Thymus (tissue), 11 donors: ENCODE results near the gene KCNMB2. TPM values are rescaled to one million over a fixed set of nuclear protein-coding genes. Genes with fewer than 3 reads are reported as not detected.

Source experiments
- DNase-seq, 9 donors: peaks; one replicate each; pipeline ENCODE4 v3.0.0-alpha.2; 2013; ENCODE audit warnings: low spot score in 9 of 9, low read depth in 6 of 9, missing footprints in 1 of 9
- H3K27ac ChIP-seq, 2 donors: one replicate each; pipeline ENCODE4 v1.5.1; 2013; ENCODE audit warnings: control low read depth in 1 of 2, low read depth in 1 of 2, low read length in 1 of 2, mild to moderate bottlenecking in 1 of 2, moderate library complexity in 1 of 2
- H3K27me3 ChIP-seq, 2 donors: one replicate each; pipeline ENCODE4 v1.5.1; 2013; ENCODE audit warnings: low read length in 1 of 2; ENCODE audit not compliant: control insufficient read depth in 2 of 2, insufficient read depth in 1 of 2
- H3K36me3 ChIP-seq, 2 donors: one replicate each; pipeline ENCODE4 v1.5.1; 2013; ENCODE audit warnings: low read length in 1 of 2, mild to moderate bottlenecking in 1 of 2, moderate library complexity in 1 of 2; ENCODE audit not compliant: control insufficient read depth in 2 of 2, insufficient read depth in 2 of 2
- H3K4me1 ChIP-seq, 2 donors: one replicate each; pipeline ENCODE4 v1.5.1; 2013; ENCODE audit warnings: low read length in 2 of 2; ENCODE audit not compliant: control insufficient read depth in 2 of 2, insufficient read depth in 2 of 2
- H3K4me3 ChIP-seq, 2 donors: one replicate each; pipeline ENCODE4 v1.5.1; 2013; ENCODE audit warnings: low read length in 2 of 2, control low read depth in 1 of 2, mild to moderate bottlenecking in 1 of 2
- H3K9me3 ChIP-seq, 2 donors: one replicate each; pipeline ENCODE4 v1.5.1; 2013; ENCODE audit warnings: low read length in 1 of 2, mild to moderate bottlenecking in 1 of 2; ENCODE audit not compliant: control insufficient read depth in 2 of 2, insufficient read depth in 1 of 2
- WGBS: extraction: QIAGEN DNeasy Blood & Tissue Kit; methylation state at CpG from one replicate; pipeline ENCODE4 v1.1.7; 2013; 5-methylcytosine and 5-hydroxymethylcytosine counted together
- polyA plus RNA-seq: library from polyadenylated mRNA; stranded (reverse); fragments of 200-250 nt; gene quantifications from one replicate; pipeline ENCODE4 v1.2.3, GENCODE V29; 2013
- total RNA-seq: library from RNA; stranded (reverse); fragments of 120-200 nt; gene quantifications from one replicate; pipeline ENCODE4 v1.2.4, GENCODE V29; 2013
- donor health status: healthy.

The KCNMB2 gene
- total and polyA plus RNA-seq, 2 donors, result 0.09 to 0.19 TPM

- 96% methylated on average over 7 of the region's 7 CpGs for WGBS
- Histone ChIP-seq H3K4me3 (no peak overlapping the region), H3K4me1 (peaks cover 0 to 4% of the 10 kb centered on the region in 2 donors), H3K27ac (no peak overlapping the region), H3K36me3 (no peaks in the 10 kb centered on the region), H3K27me3 (no peaks in the 10 kb centered on the region), H3K9me3 (no peaks in the 10 kb centered on the region)
- no peak for DNase-seq
Observed at GRCh38 chr3:178517665-178518334, 18.4 kb upstream of the KCNMB2 start.

- no peaks in the 10 kb centered on the region for H3K27me3 ChIP-seq
- H3K27ac ChIP-seq, result no peak overlapping the region
- no peak overlapping the region for H3K4me3 ChIP-seq
- WGBS, result 89% methylated on average over 6 of the region's 6 CpGs
- no peaks in the 10 kb centered on the region for H3K36me3 ChIP-seq
- DNase-seq, result no peak
- H3K9me3 ChIP-seq, result no peaks in the 10 kb centered on the region
- H3K4me1 ChIP-seq, result peaks cover 0 to 4% of the 10 kb centered on the region in 2 donors
Observed at GRCh38 chr3:178518660-178519396, 17.4 kb upstream of the KCNMB2 start.

DNA sequence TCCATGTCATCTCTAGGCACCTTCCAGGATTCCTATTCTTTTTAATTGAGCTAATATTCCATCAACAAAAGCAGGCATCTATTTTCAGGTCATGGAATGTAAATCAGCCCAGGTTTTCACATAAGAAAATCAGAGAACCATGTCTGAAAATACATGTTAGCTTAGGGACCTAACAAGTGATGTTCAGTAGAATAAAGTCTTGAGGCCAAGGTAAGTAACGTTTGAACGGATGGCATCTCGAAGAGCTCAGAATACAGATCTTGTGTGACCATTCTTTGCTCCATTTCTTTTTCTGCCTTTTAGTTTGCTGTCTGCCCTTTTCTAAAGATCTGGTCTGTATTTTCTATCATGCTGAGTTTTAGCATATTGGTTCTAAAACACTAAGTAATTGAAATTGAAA lies 16.5 kb upstream of the KCNMB2 start:
- no peaks in the 10 kb centered on the region for H3K36me3 ChIP-seq
- H3K9me3 ChIP-seq, result no peaks in the 10 kb centered on the region
- WGBS, result 96% methylated on average over 3 of the region's 3 CpGs
- H3K27ac ChIP-seq, result no peak overlapping the region
- no peak for DNase-seq
- no peaks in the 10 kb centered on the region for H3K27me3 ChIP-seq
- H3K4me3 ChIP-seq, result no peak overlapping the region
- H3K4me1 ChIP-seq, result peaks cover 0 to 4% of the 10 kb centered on the region in 2 donors

DNA sequence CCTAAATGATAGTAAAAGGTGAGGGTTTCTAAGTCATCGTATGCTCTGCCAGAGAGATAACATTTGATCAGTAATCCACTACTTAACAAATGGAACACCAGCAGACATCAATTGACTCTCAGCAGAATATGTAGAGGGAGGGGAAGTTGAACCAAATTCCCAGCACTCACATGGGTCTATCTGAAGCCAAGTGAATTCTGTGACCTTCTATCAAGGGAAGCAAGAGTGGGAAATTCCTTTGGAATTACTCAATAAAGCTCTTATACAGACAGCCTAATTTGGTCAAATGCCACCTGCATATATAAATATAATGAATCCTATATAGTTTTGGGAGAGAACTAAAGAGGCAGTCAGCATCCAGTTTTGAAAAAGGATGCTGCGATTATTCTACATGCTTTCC lies 15.8 kb upstream of the KCNMB2 start:
- no peaks in the 10 kb centered on the region for H3K27me3 ChIP-seq
- H3K27ac ChIP-seq, result no peak overlapping the region
- no peak for DNase-seq
- 99% methylated on average over 2 of the region's 2 CpGs for WGBS
- no peaks in the 10 kb centered on the region for H3K36me3 ChIP-seq
- no peak overlapping the region for H3K4me3 ChIP-seq
- peaks cover 0 to 4% of the 10 kb centered on the region in 2 donors for H3K4me1 ChIP-seq
- H3K9me3 ChIP-seq, result no peaks in the 10 kb centered on the region

- Histone ChIP-seq H3K36me3 (no peaks in the 10 kb centered on the region), H3K4me3 (no peak overlapping the region), H3K27ac (peak overlapping the region in 1 of 2 donors; percentile 50), H3K27me3 (no peaks in the 10 kb centered on the region), H3K4me1 (peaks cover 0 to 4% of the 10 kb centered on the region in 2 donors), H3K9me3 (no peaks in the 10 kb centered on the region)
- DNase-seq, result peak in 3 of 9 donors; percentile 3 to 4 (median 3)
- 86% methylated on average over 5 of the region's 5 CpGs for WGBS
Observed at GRCh38 chr3:178522200-178523052, 13.8 kb upstream of the KCNMB2 start.

GRCh38 chr3:178525251-178525650 lies 11.0 kb upstream of the KCNMB2 start:
- no peak for DNase-seq
- 76% methylated on average over 3 of the region's 3 CpGs for WGBS

GRCh38 chr3:178526291-178526690 lies 9.9 kb upstream of the KCNMB2 start:
- no peak overlapping the region for H3K27ac ChIP-seq
- no peaks in the 10 kb centered on the region for H3K36me3 ChIP-seq
- peaks cover 0 to 4% of the 10 kb centered on the region in 2 donors for H3K4me1 ChIP-seq
- no peak overlapping the region for H3K4me3 ChIP-seq
- no peaks in the 10 kb centered on the region for H3K9me3 ChIP-seq
- 93% methylated on average over 3 of the region's 3 CpGs for WGBS
- DNase-seq, result no peak
- H3K27me3 ChIP-seq, result no peaks in the 10 kb centered on the region

More at GRCh38 chr3:178525251-178525650, 11.0 kb upstream of the KCNMB2 start:
- peaks cover 0 to 4% of the 10 kb centered on the region in 2 donors for H3K4me1 ChIP-seq
- H3K4me3 ChIP-seq, result no peak overlapping the region
- no peaks in the 10 kb centered on the region for H3K36me3 ChIP-seq
- H3K9me3 ChIP-seq, result no peaks in the 10 kb centered on the region
- no peak overlapping the region for H3K27ac ChIP-seq
- H3K27me3 ChIP-seq, result no peaks in the 10 kb centered on the region

DNA sequence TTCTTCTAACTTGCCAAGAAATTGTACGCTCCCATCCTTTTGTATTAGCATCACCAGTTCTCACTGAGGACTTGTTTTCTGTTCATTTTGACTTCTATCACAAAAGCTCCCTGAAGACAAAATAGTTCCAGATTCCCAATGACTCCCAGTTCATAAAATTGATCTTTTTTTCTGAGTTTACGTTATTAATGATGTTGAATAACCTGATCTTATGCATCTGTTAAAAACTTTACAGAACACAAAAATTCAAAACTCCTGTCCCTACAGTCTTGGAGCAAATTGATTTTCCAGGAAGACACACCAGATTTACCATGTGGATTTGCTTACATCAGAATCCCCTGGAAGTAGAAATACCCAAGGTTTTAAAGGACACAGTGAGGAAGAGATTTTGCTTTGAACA lies 8.3 kb upstream of the KCNMB2 start:
- H3K4me3 ChIP-seq, result no peak overlapping the region
- no peak for DNase-seq
- H3K36me3 ChIP-seq, result no peaks in the 10 kb centered on the region
- H3K27me3 ChIP-seq, result no peaks in the 10 kb centered on the region
- no peak overlapping the region for H3K27ac ChIP-seq
- WGBS, result 95% methylated on average over 2 of the region's 2 CpGs
- no peaks in the 10 kb centered on the region for H3K9me3 ChIP-seq
- no peaks in the 10 kb centered on the region for H3K4me1 ChIP-seq
